ENCODE data around the gene MISP. TPM values are rescaled to one million over a fixed set of nuclear protein-coding genes. Genes with fewer than 3 reads are reported as not detected.

The MISP gene
- total and polyA plus RNA-seq, 9 of the 15 experiments (the other 6 are each of a cell fraction or from before 2014, with no cell fraction given): 0.04 to 0.29 (median 0.05) TPM; not detected in 5

DNA sequence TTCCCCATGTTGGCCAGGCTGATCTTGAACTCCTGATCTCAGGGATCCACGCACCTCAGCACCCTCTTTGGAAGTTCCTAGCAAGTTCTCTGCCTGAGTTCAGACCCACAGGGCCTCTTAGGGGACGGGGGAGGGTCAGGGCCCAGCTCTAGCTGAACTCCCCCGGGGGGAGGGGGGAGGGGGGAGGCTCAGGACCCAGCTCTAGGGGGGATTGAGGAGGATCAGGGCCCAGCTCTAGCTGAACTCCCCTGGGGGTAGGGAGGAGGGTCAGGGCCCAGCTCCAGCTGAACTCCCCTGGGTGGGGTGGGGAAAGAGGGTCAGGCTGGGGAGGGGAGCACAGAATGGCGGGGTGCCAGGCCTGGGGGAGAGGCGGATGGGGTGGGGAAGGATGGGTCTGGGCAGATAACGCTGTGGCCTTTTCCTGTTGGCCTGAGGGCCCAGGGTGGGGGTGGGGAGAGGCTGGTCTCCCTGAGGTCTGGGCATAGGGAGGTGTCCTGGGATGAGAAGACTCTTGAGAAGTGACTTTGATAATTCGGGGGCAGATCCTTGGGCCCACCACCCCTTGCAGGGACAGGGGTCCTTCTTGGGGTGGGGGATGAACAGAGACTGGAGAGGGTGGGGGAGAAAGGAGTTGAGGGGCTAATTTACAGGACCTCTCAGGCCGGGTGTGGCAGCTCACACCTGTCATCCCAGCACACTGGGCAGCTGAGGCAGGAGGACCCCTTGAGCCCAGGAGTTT is 40.8 kb downstream of the MISP start (continued):
- TF ChIP-seq, protein P1, sequence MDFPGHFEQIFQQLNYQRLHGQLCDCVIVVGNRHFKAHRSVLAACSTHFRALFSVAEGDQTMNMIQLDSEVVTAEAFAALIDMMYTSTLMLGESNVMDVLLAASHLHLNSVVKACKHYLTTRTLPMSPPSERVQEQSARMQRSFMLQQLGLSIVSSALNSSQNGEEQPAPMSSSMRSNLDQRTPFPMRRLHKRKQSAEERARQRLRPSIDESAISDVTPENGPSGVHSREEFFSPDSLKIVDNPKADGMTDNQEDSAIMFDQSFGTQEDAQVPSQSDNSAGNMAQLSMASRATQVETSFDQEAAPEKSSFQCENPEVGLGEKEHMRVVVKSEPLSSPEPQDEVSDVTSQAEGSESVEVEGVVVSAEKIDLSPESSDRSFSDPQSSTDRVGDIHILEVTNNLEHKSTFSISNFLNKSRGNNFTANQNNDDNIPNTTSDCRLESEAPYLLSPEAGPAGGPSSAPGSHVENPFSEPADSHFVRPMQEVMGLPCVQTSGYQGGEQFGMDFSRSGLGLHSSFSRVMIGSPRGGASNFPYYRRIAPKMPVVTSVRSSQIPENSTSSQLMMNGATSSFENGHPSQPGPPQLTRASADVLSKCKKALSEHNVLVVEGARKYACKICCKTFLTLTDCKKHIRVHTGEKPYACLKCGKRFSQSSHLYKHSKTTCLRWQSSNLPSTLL (IDR thresholded peaks at IDR 0.05): no peak
- TF ChIP-seq TARDBP (IDR thresholded peaks at IDR 0.05): no peak
- TF ChIP-seq CSDE1 (IDR thresholded peaks at IDR 0.05): no peak
- TF ChIP-seq STAT5B (CRISPR knock-in tag; IDR thresholded peaks at IDR 0.05): no peak
- no peak for TF ChIP-seq BCL6 (CRISPR knock-in tag; IDR thresholded peaks at IDR 0.05)
- no peak for TF ChIP-seq FOXP1 (CRISPR knock-in tag; IDR thresholded peaks at IDR 0.05)
- TF ChIP-seq, protein P2, sequence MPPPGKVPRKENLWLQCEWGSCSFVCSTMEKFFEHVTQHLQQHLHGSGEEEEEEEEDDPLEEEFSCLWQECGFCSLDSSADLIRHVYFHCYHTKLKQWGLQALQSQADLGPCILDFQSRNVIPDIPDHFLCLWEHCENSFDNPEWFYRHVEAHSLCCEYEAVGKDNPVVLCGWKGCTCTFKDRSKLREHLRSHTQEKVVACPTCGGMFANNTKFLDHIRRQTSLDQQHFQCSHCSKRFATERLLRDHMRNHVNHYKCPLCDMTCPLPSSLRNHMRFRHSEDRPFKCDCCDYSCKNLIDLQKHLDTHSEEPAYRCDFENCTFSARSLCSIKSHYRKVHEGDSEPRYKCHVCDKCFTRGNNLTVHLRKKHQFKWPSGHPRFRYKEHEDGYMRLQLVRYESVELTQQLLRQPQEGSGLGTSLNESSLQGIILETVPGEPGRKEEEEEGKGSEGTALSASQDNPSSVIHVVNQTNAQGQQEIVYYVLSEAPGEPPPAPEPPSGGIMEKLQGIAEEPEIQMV (tag; conservative IDR thresholded peaks at IDR 0.05; ENCODE audit: low read depth): 0 out of 2 replicates have a peak, but pooled peaks have one; percentile 34
- no peak for TF ChIP-seq CBFB (CRISPR knock-in tag; IDR thresholded peaks at IDR 0.05)
- peak; percentile 45 for TF ChIP-seq GABPA (tag; conservative IDR thresholded peaks at IDR 0.05; ENCODE audit: low read depth)
- TF ChIP-seq, protein P3, sequence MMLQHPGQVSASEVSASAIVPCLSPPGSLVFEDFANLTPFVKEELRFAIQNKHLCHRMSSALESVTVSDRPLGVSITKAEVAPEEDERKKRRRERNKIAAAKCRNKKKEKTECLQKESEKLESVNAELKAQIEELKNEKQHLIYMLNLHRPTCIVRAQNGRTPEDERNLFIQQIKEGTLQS (IDR thresholded peaks at IDR 0.05): no peak
- TF ChIP-seq, protein P3 (CRISPR knock-in tag; conservative IDR thresholded peaks at IDR 0.05): no peak
- TF ChIP-seq TRIM28 (IDR thresholded peaks at IDR 0.05): no peak
- TF ChIP-seq ZNF695 (CRISPR knock-in tag; IDR thresholded peaks at IDR 0.05): no peak
- TF ChIP-seq STAG1 (CRISPR knock-in tag; IDR thresholded peaks at IDR 0.05; ENCODE audit: borderline replicate concordance): no peak
- TF ChIP-seq, protein P4, sequence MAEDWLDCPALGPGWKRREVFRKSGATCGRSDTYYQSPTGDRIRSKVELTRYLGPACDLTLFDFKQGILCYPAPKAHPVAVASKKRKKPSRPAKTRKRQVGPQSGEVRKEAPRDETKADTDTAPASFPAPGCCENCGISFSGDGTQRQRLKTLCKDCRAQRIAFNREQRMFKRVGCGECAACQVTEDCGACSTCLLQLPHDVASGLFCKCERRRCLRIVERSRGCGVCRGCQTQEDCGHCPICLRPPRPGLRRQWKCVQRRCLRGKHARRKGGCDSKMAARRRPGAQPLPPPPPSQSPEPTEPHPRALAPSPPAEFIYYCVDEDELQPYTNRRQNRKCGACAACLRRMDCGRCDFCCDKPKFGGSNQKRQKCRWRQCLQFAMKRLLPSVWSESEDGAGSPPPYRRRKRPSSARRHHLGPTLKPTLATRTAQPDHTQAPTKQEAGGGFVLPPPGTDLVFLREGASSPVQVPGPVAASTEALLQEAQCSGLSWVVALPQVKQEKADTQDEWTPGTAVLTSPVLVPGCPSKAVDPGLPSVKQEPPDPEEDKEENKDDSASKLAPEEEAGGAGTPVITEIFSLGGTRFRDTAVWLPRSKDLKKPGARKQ (CRISPR knock-in tag; IDR thresholded peaks at IDR 0.05): no peak
- TF ChIP-seq, protein P5, sequence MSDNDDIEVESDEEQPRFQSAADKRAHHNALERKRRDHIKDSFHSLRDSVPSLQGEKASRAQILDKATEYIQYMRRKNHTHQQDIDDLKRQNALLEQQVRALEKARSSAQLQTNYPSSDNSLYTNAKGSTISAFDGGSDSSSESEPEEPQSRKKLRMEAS (CRISPR knock-in tag; IDR thresholded peaks at IDR 0.05): no peak
- no peak for TF ChIP-seq SREBF2 (CRISPR knock-in tag; IDR thresholded peaks at IDR 0.05)
- TF ChIP-seq, protein P6, sequence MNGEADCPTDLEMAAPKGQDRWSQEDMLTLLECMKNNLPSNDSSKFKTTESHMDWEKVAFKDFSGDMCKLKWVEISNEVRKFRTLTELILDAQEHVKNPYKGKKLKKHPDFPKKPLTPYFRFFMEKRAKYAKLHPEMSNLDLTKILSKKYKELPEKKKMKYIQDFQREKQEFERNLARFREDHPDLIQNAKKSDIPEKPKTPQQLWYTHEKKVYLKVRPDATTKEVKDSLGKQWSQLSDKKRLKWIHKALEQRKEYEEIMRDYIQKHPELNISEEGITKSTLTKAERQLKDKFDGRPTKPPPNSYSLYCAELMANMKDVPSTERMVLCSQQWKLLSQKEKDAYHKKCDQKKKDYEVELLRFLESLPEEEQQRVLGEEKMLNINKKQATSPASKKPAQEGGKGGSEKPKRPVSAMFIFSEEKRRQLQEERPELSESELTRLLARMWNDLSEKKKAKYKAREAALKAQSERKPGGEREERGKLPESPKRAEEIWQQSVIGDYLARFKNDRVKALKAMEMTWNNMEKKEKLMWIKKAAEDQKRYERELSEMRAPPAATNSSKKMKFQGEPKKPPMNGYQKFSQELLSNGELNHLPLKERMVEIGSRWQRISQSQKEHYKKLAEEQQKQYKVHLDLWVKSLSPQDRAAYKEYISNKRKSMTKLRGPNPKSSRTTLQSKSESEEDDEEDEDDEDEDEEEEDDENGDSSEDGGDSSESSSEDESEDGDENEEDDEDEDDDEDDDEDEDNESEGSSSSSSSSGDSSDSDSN (IDR thresholded peaks at IDR 0.05; ENCODE audit: borderline replicate concordance in 1 of 2, low read depth in 2 of 2, low read length in 2 of 2): no peak
- peak; percentile 99 for TF ChIP-seq ZBTB7A (IDR thresholded peaks at IDR 0.05; ENCODE audit: borderline replicate concordance, control insufficient read depth, low read depth, low read length)
- no peak for TF ChIP-seq ZNF165 (CRISPR knock-in tag; IDR thresholded peaks at IDR 0.05; ENCODE audit: borderline replicate concordance)
